Measurements from ENCODE around the gene KHK. TPM values are rescaled to one million over a fixed set of nuclear protein-coding genes. Genes with fewer than 3 reads are reported as not detected.

The KHK gene
- total and polyA plus RNA-seq, 9 of the 15 experiments (the other 6 are each of a cell fraction or from before 2014, with no cell fraction given): 1.5 to 10.7 (median 5.2) TPM

DNA sequence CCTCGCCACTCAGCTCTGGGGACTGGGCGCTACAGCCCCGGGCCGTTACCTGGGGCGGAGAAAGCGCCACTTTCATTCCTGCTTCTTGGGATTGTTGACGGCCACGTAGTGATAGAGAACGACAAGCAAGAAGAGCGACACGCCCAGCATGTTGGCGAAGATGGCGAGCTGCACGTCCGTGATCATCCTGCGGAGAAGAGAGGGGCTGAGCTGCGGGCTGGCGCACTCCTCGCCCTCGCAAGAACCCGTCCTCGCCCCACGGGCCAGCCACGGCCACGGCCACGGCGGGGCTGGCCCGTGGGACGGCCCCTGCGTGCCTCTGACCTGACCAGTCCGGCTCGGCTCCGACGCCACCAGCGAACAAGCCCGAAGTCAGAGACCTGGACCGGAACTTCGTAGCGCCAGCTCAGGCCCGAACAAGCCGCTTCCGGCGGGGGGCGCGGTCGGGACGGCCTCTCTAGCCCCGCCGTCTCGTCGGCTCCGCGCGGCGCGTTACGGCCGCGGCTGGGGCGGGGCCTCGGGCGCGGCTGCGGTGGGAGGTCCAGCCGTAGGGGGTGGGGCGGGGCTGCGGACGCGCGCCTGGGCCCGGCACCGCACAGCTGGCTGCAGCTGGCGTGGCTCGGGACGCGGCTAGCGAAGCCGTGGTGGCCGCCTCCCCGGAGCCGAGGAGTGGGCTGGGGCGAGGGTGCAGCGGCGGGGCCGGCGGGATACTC, 15.1 kb upstream of the KHK start, which contains the start of gene OST4 (continued):
- no peak for TF ChIP-seq ESRRB (CRISPR knock-in tag; IDR thresholded peaks at IDR 0.05; ENCODE audit: borderline replicate concordance)
- TF ChIP-seq HNRNPUL1 (IDR thresholded peaks at IDR 0.05; ENCODE audit: low read length): no peak
- no peak for TF ChIP-seq RFX1 (IDR thresholded peaks at IDR 0.05)
- no peak for TF ChIP-seq GTF2F1 (IDR thresholded peaks at IDR 0.05; ENCODE audit: low read depth, low read length)
- 0 out of 4 replicates have a peak, but pooled peaks of 1 of the 2 experiments have one; percentile 23 for TF ChIP-seq FOXA3 (CRISPR knock-in tag; conservative IDR thresholded peaks at IDR 0.05 in 1 of 2, IDR thresholded peaks at IDR 0.05 in 1 of 2)
- TF ChIP-seq CSDE1 (IDR thresholded peaks at IDR 0.05): no peak
- no peak for TF ChIP-seq HDAC8 (tag; IDR thresholded peaks at IDR 0.05)
- TF ChIP-seq SNAPC5 (CRISPR knock-in tag; IDR thresholded peaks at IDR 0.05): no peak
- no peak for TF ChIP-seq RBM25 (IDR thresholded peaks at IDR 0.05; ENCODE audit: low read depth, low read length, severe bottlenecking)
- no peak for TF ChIP-seq HMGXB4 (CRISPR knock-in tag; IDR thresholded peaks at IDR 0.05)
- TF ChIP-seq ATF1 (CRISPR knock-in tag; IDR thresholded peaks at IDR 0.05): peak; percentile 39; the same call in 1 of the 2 replicates
- TF ChIP-seq ATF1 (tag; IDR thresholded peaks at IDR 0.05): peak; percentile 93
- TF ChIP-seq ZNF75A (CRISPR knock-in tag; IDR thresholded peaks at IDR 0.05): no peak
- no peak for TF ChIP-seq PTRF (tag; IDR thresholded peaks at IDR 0.05)
- TF ChIP-seq, protein P1, sequence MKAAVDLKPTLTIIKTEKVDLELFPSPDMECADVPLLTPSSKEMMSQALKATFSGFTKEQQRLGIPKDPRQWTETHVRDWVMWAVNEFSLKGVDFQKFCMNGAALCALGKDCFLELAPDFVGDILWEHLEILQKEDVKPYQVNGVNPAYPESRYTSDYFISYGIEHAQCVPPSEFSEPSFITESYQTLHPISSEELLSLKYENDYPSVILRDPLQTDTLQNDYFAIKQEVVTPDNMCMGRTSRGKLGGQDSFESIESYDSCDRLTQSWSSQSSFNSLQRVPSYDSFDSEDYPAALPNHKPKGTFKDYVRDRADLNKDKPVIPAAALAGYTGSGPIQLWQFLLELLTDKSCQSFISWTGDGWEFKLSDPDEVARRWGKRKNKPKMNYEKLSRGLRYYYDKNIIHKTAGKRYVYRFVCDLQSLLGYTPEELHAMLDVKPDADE (conservative IDR thresholded peaks at IDR 0.05; ENCODE audit: control insufficient read depth, low read depth, low read length): peak; percentile 68; the same call in 1 of the 2 replicates
- TF ChIP-seq, protein P2, sequence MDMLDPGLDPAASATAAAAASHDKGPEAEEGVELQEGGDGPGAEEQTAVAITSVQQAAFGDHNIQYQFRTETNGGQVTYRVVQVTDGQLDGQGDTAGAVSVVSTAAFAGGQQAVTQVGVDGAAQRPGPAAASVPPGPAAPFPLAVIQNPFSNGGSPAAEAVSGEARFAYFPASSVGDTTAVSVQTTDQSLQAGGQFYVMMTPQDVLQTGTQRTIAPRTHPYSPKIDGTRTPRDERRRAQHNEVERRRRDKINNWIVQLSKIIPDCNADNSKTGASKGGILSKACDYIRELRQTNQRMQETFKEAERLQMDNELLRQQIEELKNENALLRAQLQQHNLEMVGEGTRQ (CRISPR knock-in tag; IDR thresholded peaks at IDR 0.05): no peak
- no peak for TF ChIP-seq ATF6 (CRISPR knock-in tag; IDR thresholded peaks at IDR 0.05)
- no peak for TF ChIP-seq ZNF695 (CRISPR knock-in tag; IDR thresholded peaks at IDR 0.05)
- no peak for TF ChIP-seq ARID3B (CRISPR knock-in tag; IDR thresholded peaks at IDR 0.05; ENCODE audit: borderline replicate concordance)
- no peak for TF ChIP-seq ZNF23 (CRISPR knock-in tag; IDR thresholded peaks at IDR 0.05)
- peak; percentile 81 for TF ChIP-seq SIN3B (IDR thresholded peaks at IDR 0.05; ENCODE audit: low read depth)
